ENCODE results near the gene TMEM130.

- TF ChIP-seq, protein P1, sequence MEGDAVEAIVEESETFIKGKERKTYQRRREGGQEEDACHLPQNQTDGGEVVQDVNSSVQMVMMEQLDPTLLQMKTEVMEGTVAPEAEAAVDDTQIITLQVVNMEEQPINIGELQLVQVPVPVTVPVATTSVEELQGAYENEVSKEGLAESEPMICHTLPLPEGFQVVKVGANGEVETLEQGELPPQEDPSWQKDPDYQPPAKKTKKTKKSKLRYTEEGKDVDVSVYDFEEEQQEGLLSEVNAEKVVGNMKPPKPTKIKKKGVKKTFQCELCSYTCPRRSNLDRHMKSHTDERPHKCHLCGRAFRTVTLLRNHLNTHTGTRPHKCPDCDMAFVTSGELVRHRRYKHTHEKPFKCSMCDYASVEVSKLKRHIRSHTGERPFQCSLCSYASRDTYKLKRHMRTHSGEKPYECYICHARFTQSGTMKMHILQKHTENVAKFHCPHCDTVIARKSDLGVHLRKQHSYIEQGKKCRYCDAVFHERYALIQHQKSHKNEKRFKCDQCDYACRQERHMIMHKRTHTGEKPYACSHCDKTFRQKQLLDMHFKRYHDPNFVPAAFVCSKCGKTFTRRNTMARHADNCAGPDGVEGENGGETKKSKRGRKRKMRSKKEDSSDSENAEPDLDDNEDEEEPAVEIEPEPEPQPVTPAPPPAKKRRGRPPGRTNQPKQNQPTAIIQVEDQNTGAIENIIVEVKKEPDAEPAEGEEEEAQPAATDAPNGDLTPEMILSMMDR (IDR thresholded peaks at IDR 0.05; ENCODE audit: borderline replicate concordance, extremely low read depth, low read length, poor library complexity, severe bottlenecking) = peak; percentile 60
- no peak for TF ChIP-seq EZH2 (IDR thresholded peaks at IDR 0.05; ENCODE audit: borderline replicate concordance, low read depth, low read length, severe bottlenecking)
Measured at GRCh38 chr7:98879198-98879978, 9.6 kb upstream of the TMEM130 start.

Data from DND-41 (cell line).